Measurements from ENCODE around the gene PRDM16. TPM values are rescaled to one million over a fixed set of nuclear protein-coding genes. Genes with fewer than 3 reads are reported as not detected.

Gene PRDM16
- total and polyA plus RNA-seq, 4 donors: 0.05 to 0.67 (median 0.19) TPM

GRCh38 chr1:3070309-3070643 lies 1.3 kb downstream of the PRDM16 start:
- TF ChIP-seq NR2F2 (IDR thresholded peaks at IDR 0.05) (no peak), SP1 (IDR thresholded peaks at IDR 0.05) (no peak), RXRA (IDR thresholded peaks at IDR 0.05) (no peak), CTCF (IDR thresholded peaks at IDR 0.05; ENCODE audit: low read depth, low read length, missing input control) (no peak), RAD21 (IDR thresholded peaks at IDR 0.05) (no peak), FOXA1 (IDR thresholded peaks at IDR 0.05) (no peak), JUND (IDR thresholded peaks at IDR 0.05) (no peak), FOXA2 (IDR thresholded peaks at IDR 0.05) (no peak), MAX (IDR thresholded peaks at IDR 0.05) (no peak)
- no peak overlapping the region for H3K9ac ChIP-seq (ENCODE audit: low read depth in 1 of 2, low read length in 2 of 2)
- H3K36me3 ChIP-seq (ENCODE audit: control insufficient read depth in 4 of 4, insufficient read depth in 3 of 4, low read depth in 1 of 4, low read length in 3 of 4): no peaks in the 10 kb centered on the region
- no peaks in the 10 kb centered on the region for H3K9me3 ChIP-seq (ENCODE audit: control insufficient read depth in 4 of 4, low read length in 3 of 4)
- H3K4me1 ChIP-seq (ENCODE audit: control insufficient read depth in 4 of 4, insufficient read depth in 4 of 4, low read length in 3 of 4): peaks cover 5 to 26% (median 15%) of the 10 kb centered on the region in 4 donors
- H3K27me3 ChIP-seq (ENCODE audit: control insufficient read depth in 4 of 4, insufficient read depth in 4 of 4, low read length in 3 of 4): peaks cover 0 to 37% (median 6%) of the 10 kb centered on the region in 4 donors
- no peak overlapping the region for H3K27ac ChIP-seq (ENCODE audit: low read depth in 1 of 2, low read length in 2 of 2)
- under 1% methylated on average over 57 of the region's 57 CpGs for WGBS
- H3K4me3 ChIP-seq (ENCODE audit: low read depth in 1 of 3, low read length in 3 of 3): peak overlapping the region in 1 of 3 donors; percentile 93
- DNase-seq (ENCODE audit: low spot score): no peak

- Histone ChIP-seq H3K27ac (ENCODE audit: low read depth in 1 of 2, low read length in 2 of 2) (no peak overlapping the region), H3K4me1 (ENCODE audit: control insufficient read depth in 4 of 4, insufficient read depth in 4 of 4, low read length in 3 of 4) (peaks cover 5 to 26% (median 15%) of the 10 kb centered on the region in 4 donors), H3K9ac (ENCODE audit: low read depth in 1 of 2, low read length in 2 of 2) (no peak overlapping the region), H3K9me3 (ENCODE audit: control insufficient read depth in 4 of 4, low read length in 3 of 4) (no peaks in the 10 kb centered on the region), H3K36me3 (ENCODE audit: control insufficient read depth in 4 of 4, insufficient read depth in 3 of 4, low read depth in 1 of 4, low read length in 3 of 4) (no peaks in the 10 kb centered on the region), H3K27me3 (ENCODE audit: control insufficient read depth in 4 of 4, insufficient read depth in 4 of 4, low read length in 3 of 4) (peaks cover 0 to 34% (median 5%) of the 10 kb centered on the region in 4 donors), H3K4me3 (ENCODE audit: low read depth in 1 of 3, low read length in 3 of 3) (peak overlapping the region in 1 of 3 donors; percentile 93)
- TF ChIP-seq FOXA2 (IDR thresholded peaks at IDR 0.05) (no peak), FOXA1 (IDR thresholded peaks at IDR 0.05) (no peak), HNF4G (IDR thresholded peaks at IDR 0.05) (no peak), RAD21 (IDR thresholded peaks at IDR 0.05) (no peak), RXRA (IDR thresholded peaks at IDR 0.05) (no peak), SP1 (IDR thresholded peaks at IDR 0.05) (no peak), EGR1 (IDR thresholded peaks at IDR 0.05; ENCODE audit: low read depth in 2 of 2) (no peak), ATF3 (IDR thresholded peaks at IDR 0.05) (no peak), CTCF (IDR thresholded peaks at IDR 0.05; ENCODE audit: low read depth, low read length, missing input control) (no peak), REST (IDR thresholded peaks at IDR 0.05) (no peak), MAX (IDR thresholded peaks at IDR 0.05) (no peak), GABPA (IDR thresholded peaks at IDR 0.05 in 1 of 2, conservative IDR thresholded peaks at IDR 0.05 in 1 of 2) (no peak), NR2F2 (IDR thresholded peaks at IDR 0.05) (no peak), YY1 (IDR thresholded peaks at IDR 0.05) (no peak), ZBTB33 (IDR thresholded peaks at IDR 0.05) (no peak)
- 30% methylated on average over 97 of the region's 97 CpGs for WGBS
- DNase-seq (ENCODE audit: low spot score): no peak
Observed at GRCh38 chr1:3070644-3071564, 1.9 kb downstream of the PRDM16 start.
